Type B pancreatic cell (in vitro differentiated cells): Measurements from ENCODE around the gene PMEPA1. TPM values are rescaled to one million over a fixed set of nuclear protein-coding genes. Genes with fewer than 3 reads are reported as not detected.

Experiments
- DNase-seq: peaks from one replicate; pipeline ENCODE4 v3.0.0; 2021; ENCODE audit warnings: mixed read lengths; ENCODE audit not compliant: unreplicated experiment; ENCODE audit errors: extremely low spot score
- H3K27ac Mint-ChIP-seq: 2 replicates; pipeline ENCODE4 v1.8.0; 2021; ENCODE audit warnings: mild to moderate bottlenecking, mixed read lengths
- H3K27me3 Mint-ChIP-seq: 2 replicates; pipeline ENCODE4 v1.8.0; 2021; ENCODE audit warnings: mixed read lengths
- H3K36me3 Mint-ChIP-seq: 2 replicates; pipeline ENCODE4 v1.8.0; 2021; ENCODE audit warnings: mixed read lengths
- H3K4me1 Mint-ChIP-seq: one replicate; pipeline ENCODE4 v1.8.0; 2021; ENCODE audit warnings: mixed read lengths; ENCODE audit not compliant: unreplicated experiment
- H3K4me3 Mint-ChIP-seq: 2 replicates; pipeline ENCODE4 v1.8.0; 2021; ENCODE audit warnings: mild to moderate bottlenecking, mixed read lengths
- H3K9me3 Mint-ChIP-seq: 2 replicates; pipeline ENCODE4 v1.8.0; 2021; ENCODE audit warnings: mixed read lengths
- total RNA-seq: library from RNA; stranded (reverse); gene quantifications from 2 replicates; pipeline ENCODE4 v1.2.1, GENCODE V29; 2021; ENCODE audit warnings: low replicate concordance
- TF ChIP-seq, protein P1 (sequence below): fragments of 200-600 bp; sonication (generic); conservative IDR thresholded peaks from 2 replicates; pipeline ENCODE4 v1.5.0; 2021; ENCODE audit warnings: antibody characterized with exemption, mild to moderate bottlenecking

PMEPA1 gene
- total RNA-seq, 1 donor from 2014 or later = 8.8 TPM

DNA sequence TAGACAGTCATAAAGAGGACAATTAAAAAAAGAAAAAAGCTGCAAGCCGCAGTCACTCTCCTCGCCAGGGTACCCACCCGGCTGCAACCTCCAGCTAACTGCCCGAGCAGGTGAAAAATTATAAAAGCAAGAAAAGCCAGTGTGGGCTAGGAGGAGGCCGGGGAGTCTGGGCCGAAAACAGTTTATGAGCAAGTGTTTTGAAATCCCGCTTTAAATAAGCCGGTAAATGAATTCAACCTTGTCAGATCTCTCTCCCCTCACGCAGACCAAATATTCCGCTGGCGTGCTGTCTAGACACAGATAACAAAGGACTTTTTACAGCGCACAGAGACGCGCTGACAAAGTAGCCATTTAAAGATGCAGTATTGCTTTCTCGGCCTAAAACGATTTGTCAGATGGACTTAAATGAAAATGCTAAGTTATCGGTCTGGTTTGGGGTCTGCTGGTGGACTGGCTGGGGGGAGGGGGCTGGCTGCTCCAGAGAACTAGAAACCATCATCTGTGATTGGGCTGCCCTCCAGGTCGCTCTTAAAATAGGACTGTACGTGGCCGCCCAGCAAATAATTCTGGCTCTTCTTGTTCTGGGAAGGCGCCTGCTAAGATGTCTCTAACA lies 24.6 kb downstream of the PMEPA1 start:
- peaks cover 22% of the 10 kb centered on the region for H3K27me3 Mint-ChIP-seq
- H3K9me3 Mint-ChIP-seq = no peaks in the 10 kb centered on the region
- H3K27ac Mint-ChIP-seq = peak overlapping the region; percentile 72
- H3K4me3 Mint-ChIP-seq = peak overlapping the region; percentile 64
- peaks cover 57% of the 10 kb centered on the region for H3K4me1 Mint-ChIP-seq
- H3K36me3 Mint-ChIP-seq = peaks cover 3% of the 10 kb centered on the region
- no peak for DNase-seq
- TF ChIP-seq, protein P1, sequence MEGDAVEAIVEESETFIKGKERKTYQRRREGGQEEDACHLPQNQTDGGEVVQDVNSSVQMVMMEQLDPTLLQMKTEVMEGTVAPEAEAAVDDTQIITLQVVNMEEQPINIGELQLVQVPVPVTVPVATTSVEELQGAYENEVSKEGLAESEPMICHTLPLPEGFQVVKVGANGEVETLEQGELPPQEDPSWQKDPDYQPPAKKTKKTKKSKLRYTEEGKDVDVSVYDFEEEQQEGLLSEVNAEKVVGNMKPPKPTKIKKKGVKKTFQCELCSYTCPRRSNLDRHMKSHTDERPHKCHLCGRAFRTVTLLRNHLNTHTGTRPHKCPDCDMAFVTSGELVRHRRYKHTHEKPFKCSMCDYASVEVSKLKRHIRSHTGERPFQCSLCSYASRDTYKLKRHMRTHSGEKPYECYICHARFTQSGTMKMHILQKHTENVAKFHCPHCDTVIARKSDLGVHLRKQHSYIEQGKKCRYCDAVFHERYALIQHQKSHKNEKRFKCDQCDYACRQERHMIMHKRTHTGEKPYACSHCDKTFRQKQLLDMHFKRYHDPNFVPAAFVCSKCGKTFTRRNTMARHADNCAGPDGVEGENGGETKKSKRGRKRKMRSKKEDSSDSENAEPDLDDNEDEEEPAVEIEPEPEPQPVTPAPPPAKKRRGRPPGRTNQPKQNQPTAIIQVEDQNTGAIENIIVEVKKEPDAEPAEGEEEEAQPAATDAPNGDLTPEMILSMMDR = no peak

DNA sequence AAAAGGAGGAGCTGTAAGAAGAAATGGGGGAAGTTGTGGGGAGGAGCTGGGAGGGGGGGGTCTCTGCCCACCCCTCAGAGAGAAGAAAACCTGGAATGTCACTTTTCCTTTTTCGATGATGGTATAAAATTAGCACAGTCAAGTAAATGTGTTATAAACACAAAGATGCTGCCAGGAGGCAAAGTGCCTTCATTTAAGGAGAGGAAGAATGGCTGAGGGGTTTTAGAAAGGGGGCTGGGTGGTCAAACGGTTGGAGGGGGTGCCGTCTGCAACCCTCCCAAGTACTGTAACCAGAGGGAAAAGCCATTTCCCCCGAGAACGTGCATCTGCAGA lies 25.0 kb downstream of the PMEPA1 start:
- Mint-ChIP-seq H3K36me3 (peaks cover 3% of the 10 kb centered on the region), H3K9me3 (no peaks in the 10 kb centered on the region), H3K27me3 (peaks cover 23% of the 10 kb centered on the region), H3K27ac (no peak overlapping the region), H3K4me1 (peaks cover 62% of the 10 kb centered on the region), H3K4me3 (peak overlapping the region; percentile 64)
- TF ChIP-seq, protein P1 = no peak
- no peak for DNase-seq

DNA sequence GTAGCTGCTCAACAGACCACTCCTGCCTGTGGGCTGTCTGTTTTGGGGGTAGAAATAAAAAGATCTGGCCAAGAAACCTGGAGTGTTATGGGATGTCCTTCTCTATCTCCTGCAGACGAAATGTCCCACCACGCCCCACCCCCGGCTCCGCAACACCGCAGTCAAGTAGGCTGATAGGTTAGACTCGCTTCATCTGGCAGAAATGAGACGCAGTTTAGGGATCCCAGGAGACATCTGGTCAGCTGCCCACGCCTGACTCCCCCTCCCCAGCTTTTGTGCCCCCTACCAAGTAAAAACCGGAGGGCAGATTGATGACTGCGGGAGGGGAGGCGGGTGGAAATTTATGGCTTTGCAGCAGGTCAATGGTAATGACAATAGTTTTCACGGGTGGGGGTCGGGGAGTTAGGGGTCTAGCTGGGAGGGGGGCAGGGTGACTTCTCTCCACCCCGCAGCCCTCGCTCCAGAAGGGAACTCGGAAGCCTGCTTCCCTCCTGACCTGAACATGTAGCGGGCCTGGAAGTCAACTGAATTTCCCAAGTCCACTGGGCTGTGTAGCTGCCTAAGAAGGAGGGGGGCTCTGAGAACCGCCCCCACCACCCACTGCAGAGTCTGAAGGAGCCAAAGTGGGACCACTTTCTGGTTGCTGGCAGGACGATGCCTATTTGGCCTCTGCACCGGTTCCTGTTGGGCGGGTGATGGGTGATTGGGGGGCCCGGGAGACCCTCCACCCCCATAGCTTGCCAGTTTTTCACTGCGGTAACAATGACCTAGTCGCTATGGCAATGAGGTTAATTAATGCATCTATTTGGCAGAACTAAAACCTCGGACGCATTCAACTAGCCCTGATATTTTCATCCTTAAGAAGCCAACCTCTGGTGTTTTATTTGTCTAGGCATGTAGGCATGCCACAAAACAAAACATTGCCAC lies 25.7 kb downstream of the PMEPA1 start:
- Mint-ChIP-seq H3K27ac (no peak overlapping the region), H3K4me1 (peaks cover 68% of the 10 kb centered on the region)
- TF ChIP-seq, protein P1 = no peak

DNA sequence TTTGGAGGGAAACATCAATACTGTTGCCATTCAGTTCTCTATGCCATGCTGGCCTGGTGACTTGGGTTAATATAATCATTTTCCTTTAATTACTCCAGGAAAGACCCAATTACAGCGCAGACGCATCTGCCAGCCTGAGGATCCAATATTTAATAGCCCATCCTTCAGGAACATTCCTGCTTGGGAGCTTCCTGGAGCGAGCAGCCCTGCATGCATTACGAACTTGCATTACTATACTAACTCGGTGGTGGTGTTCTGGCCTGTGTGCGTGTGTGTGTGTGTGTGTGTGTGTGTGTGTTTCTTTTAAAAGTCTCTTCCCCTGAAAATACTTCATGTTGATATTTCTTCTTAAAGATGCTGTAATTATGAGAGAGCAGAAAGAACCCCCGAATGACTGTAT lies 26.5 kb downstream of the PMEPA1 start:
- Mint-ChIP-seq H3K27ac (no peak overlapping the region), H3K4me3 (no peak overlapping the region)

More for the DNA sequence above, 25.7 kb downstream of the PMEPA1 start:
- H3K36me3 Mint-ChIP-seq = peaks cover 3% of the 10 kb centered on the region
- H3K9me3 Mint-ChIP-seq = no peaks in the 10 kb centered on the region
- H3K4me3 Mint-ChIP-seq = peak overlapping the region; percentile 64
- H3K27me3 Mint-ChIP-seq = peaks cover 23% of the 10 kb centered on the region
- DNase-seq = no peak

GRCh38 chr20:57682184-57683101 lies 27.4 kb downstream of the PMEPA1 start:
- TF ChIP-seq, protein P1 = no peak
- Mint-ChIP-seq H3K36me3 (peaks cover 3% of the 10 kb centered on the region), H3K9me3 (no peaks in the 10 kb centered on the region), H3K4me3 (no peak overlapping the region), H3K4me1 (peaks cover 73% of the 10 kb centered on the region), H3K27me3 (peaks cover 29% of the 10 kb centered on the region), H3K27ac (no peak overlapping the region)
- no peak for DNase-seq

More for the DNA sequence above, 26.5 kb downstream of the PMEPA1 start:
- Mint-ChIP-seq H3K36me3 (peaks cover 3% of the 10 kb centered on the region), H3K27me3 (peaks cover 27% of the 10 kb centered on the region), H3K9me3 (no peaks in the 10 kb centered on the region), H3K4me1 (peaks cover 73% of the 10 kb centered on the region)
- TF ChIP-seq, protein P1 = no peak
- DNase-seq = no peak
